Sciatic nerve (tissue), 2 donors: ENCODE results near the gene PCDHGB1. TPM values are rescaled to one million over a fixed set of nuclear protein-coding genes. Genes with fewer than 3 reads are reported as not detected.

ENCODE experiments used
- ATAC-seq: fragments of 200-7000 bp; cut with Tn5 transposase; one replicate; pipeline ENCODE4 v1.9.1; 2020; ENCODE audit warnings: mild to moderate bottlenecking, moderate library complexity
- DNase-seq: peaks from one replicate; pipeline ENCODE4 v3.0.0-alpha.2; 2020; ENCODE audit warnings: low spot score
- intact Hi-C: fragments of 100-400 bp; cut with DNase I; formaldehyde crosslinking; loops from one replicate; pipeline ENCODE4 v1.14.2; 2022
- total RNA-seq: library from RNA; stranded (reverse); fragmentation: NEBNext Ultra II Directional; extraction: Animal tissue kit (Norgen Biotek cat#: 25700); gene quantifications from one replicate; pipeline ENCODE4 v1.2.1, GENCODE V29; 2021
- donor health status: DM: no; HTN: no; CAD: no.
- donor health status: DM: no; HTN: no; CAD: no.

Gene PCDHGB1
- total RNA-seq, 1 donor from 2014 or later, result 7.8 TPM

DNA sequence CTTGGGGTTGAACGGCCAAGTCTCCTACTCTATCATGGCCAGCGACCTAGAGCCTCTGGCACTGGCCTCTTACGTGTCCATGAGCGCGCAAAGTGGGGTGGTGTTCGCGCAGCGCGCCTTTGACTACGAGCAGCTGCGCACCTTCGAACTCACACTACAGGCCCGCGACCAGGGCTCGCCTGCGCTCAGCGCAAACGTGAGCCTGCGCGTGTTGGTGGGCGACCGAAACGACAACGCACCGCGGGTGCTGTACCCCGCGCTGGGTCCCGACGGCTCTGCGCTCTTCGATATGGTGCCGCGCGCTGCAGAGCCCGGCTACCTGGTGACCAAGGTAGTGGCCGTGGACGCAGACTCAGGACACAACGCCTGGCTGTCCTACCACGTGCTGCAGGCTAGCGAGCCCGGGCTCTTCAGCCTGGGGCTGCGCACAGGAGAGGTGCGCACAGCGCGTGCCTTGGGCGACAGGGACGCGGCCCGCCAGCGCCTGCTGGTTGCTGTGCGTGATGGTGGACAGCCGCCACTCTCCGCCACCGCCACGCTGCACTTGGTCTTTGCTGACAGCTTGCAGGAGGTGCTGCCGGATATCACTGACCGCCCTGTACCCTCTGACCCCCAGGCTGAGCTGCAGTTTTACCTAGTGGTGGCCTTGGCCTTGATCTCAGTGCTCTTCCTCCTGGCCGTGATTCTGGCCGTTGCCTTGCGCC lies 49.8 kb downstream of the PCDHGB1 start:
- DNase-seq (no peak), ATAC-seq (no peak)
- intact Hi-C loops, result no loop called here

Other genes with a start within 250 kb of the PCDHGB1 start
- 4.5 TPM for gene PCDHB3, start 249.6 kb upstream of the PCDHGB1 start, total RNA-seq
- gene PCDHB4, start 228.3 kb upstream of the PCDHGB1 start, total RNA-seq, result 12.2 TPM
- 4.4 TPM for gene PCDHB5, start 214.9 kb upstream of the PCDHGB1 start, total RNA-seq
- 2.4 TPM for gene PCDHB6, start 200.0 kb upstream of the PCDHGB1 start, total RNA-seq
- gene PCDHB7, start 177.5 kb upstream of the PCDHGB1 start, total RNA-seq, result 5.0 TPM
- gene PCDHB8, start 172.3 kb upstream of the PCDHGB1 start, total RNA-seq, result 4.5 TPM
- gene PCDHB16, start 167.7 kb upstream of the PCDHGB1 start, total RNA-seq, result 9.5 TPM
- 3.7 TPM for gene PCDHB9, start 162.9 kb upstream of the PCDHGB1 start, total RNA-seq
- 5.3 TPM for gene PCDHB10, start 157.7 kb upstream of the PCDHGB1 start, total RNA-seq
- 9.9 TPM for gene PCDHB11, start 150.5 kb upstream of the PCDHGB1 start, total RNA-seq
- 6.6 TPM for gene PCDHB12, start 141.4 kb upstream of the PCDHGB1 start, total RNA-seq
- 4.9 TPM for gene PCDHB13, start 136.2 kb upstream of the PCDHGB1 start, total RNA-seq
- 5.3 TPM for gene PCDHB14, start 126.8 kb upstream of the PCDHGB1 start, total RNA-seq
- 7.3 TPM for gene PCDHB15, start 104.7 kb upstream of the PCDHGB1 start, total RNA-seq
- 1.4 TPM for gene SLC25A2, start 46.0 kb upstream of the PCDHGB1 start, total RNA-seq
- 84.3 TPM for gene TAF7, start 29.3 kb upstream of the PCDHGB1 start, total RNA-seq
- gene PCDHGA1, start 19.6 kb upstream of the PCDHGB1 start, total RNA-seq, result 1.4 TPM
- gene PCDHGA2, start 11.3 kb upstream of the PCDHGB1 start, total RNA-seq, result 13.5 TPM
- gene PCDHGA3, start 6.3 kb upstream of the PCDHGB1 start, total RNA-seq, result 6.7 TPM
- 10.6 TPM for gene PCDHGA4, start 4.9 kb downstream of the PCDHGB1 start, total RNA-seq
- 10.2 TPM for gene PCDHGB2, start 9.9 kb downstream of the PCDHGB1 start, total RNA-seq
- 8.8 TPM for gene PCDHGA5, start 14.1 kb downstream of the PCDHGB1 start, total RNA-seq
- 9.7 TPM for gene PCDHGB3, start 20.1 kb downstream of the PCDHGB1 start, total RNA-seq
- gene PCDHGA6, start 23.8 kb downstream of the PCDHGB1 start, total RNA-seq, result 10.3 TPM
- 7.3 TPM for gene PCDHGA7, start 32.6 kb downstream of the PCDHGB1 start, total RNA-seq
- 9.0 TPM for gene PCDHGB4, start 37.6 kb downstream of the PCDHGB1 start, total RNA-seq
- 5.3 TPM for gene PCDHGA8, start 42.5 kb downstream of the PCDHGB1 start, total RNA-seq
- gene PCDHGB5, start 47.8 kb downstream of the PCDHGB1 start, total RNA-seq, result 16.3 TPM
- gene PCDHGA9, start 52.7 kb downstream of the PCDHGB1 start, total RNA-seq, result 10.7 TPM
- 12.4 TPM for gene PCDHGB6, start 57.9 kb downstream of the PCDHGB1 start, total RNA-seq
- 8.9 TPM for gene PCDHGA10, start 62.9 kb downstream of the PCDHGB1 start, total RNA-seq
- gene PCDHGB7, start 67.6 kb downstream of the PCDHGB1 start, total RNA-seq, result 18.9 TPM
- 7.8 TPM for gene PCDHGA11, start 71.0 kb downstream of the PCDHGB1 start, total RNA-seq
- 12.1 TPM for gene PCDHGA12, start 80.4 kb downstream of the PCDHGB1 start, total RNA-seq
- gene PCDHGC3, start 125.9 kb downstream of the PCDHGB1 start, total RNA-seq, result 71.4 TPM
- gene PCDHGC4, start 134.9 kb downstream of the PCDHGB1 start, total RNA-seq, result 4.5 TPM
- 3.8 TPM for gene PCDHGC5, start 139.0 kb downstream of the PCDHGB1 start, total RNA-seq